ENCODE results near the gene TTF1. TPM values are rescaled to one million over a fixed set of nuclear protein-coding genes. Genes with fewer than 3 reads are reported as not detected.
A peak's percentile ranks its signal among the peaks of the same experiment; 100 is the strongest.

Gene TTF1
- total and polyA plus RNA-seq, 2 donors from 2014 or later, result 10.3 to 16.3 TPM

DNA sequence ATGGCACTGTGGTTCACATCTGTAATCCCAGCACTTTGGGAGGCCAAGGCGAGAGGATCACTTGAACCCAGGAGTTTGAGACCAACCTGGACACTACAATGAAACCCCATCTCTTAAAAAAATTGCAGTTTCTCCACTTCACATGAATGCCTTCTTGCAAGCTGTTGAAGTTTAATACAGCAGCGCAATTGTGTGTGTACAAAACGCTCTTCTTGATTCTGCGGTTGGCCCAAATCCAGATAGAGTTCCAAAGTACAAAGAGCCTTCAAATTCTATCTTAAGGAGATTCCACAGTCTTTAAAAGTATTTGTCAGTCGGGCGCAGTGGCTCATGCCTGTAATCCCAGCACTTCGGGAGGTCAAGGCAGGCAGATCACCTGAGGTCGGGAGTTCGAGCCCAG, 42.6 kb downstream of the TTF1 start:
- TF ChIP-seq, protein P1, sequence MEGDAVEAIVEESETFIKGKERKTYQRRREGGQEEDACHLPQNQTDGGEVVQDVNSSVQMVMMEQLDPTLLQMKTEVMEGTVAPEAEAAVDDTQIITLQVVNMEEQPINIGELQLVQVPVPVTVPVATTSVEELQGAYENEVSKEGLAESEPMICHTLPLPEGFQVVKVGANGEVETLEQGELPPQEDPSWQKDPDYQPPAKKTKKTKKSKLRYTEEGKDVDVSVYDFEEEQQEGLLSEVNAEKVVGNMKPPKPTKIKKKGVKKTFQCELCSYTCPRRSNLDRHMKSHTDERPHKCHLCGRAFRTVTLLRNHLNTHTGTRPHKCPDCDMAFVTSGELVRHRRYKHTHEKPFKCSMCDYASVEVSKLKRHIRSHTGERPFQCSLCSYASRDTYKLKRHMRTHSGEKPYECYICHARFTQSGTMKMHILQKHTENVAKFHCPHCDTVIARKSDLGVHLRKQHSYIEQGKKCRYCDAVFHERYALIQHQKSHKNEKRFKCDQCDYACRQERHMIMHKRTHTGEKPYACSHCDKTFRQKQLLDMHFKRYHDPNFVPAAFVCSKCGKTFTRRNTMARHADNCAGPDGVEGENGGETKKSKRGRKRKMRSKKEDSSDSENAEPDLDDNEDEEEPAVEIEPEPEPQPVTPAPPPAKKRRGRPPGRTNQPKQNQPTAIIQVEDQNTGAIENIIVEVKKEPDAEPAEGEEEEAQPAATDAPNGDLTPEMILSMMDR (IDR thresholded peaks at IDR 0.05; ENCODE audit: borderline replicate concordance, extremely low read depth, insufficient read depth), result no peak
- H3K27ac ChIP-seq (ENCODE audit: low read depth in 2 of 2, low read length in 2 of 2), result no peak overlapping the region

DNA sequence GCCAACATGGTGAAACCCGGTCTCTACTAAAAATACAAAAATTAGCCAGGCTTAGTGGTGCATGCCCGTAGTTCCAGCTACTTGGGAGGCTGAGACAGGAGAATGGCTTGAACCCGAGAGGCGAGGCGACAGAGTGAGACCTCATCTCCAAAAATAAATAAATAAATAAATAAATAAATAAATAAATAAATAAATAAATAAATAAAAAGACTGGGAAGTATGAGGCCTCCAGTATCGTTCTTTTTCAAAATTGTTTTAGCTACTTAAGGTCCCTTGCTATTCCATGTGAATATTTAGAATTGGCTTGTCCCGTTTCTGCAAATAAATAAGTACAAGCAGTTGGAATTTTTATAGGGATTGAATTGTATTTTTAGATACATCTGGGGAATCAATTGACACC, 48.9 kb downstream of the TTF1 start:
- peaks cover 0 to 4% (median 0%) of the 10 kb centered on the region in 3 donors for H3K36me3 ChIP-seq (ENCODE audit: control insufficient read depth in 2 of 3, insufficient read depth in 3 of 3, low read length in 3 of 3)
- peaks cover 0 to 10% (median 9%) of the 10 kb centered on the region in 3 donors for H3K4me1 ChIP-seq (ENCODE audit: control insufficient read depth in 2 of 3, insufficient read depth in 2 of 3, low read depth in 1 of 3, low read length in 3 of 3)
- H3K9ac ChIP-seq (ENCODE audit: low read length in 3 of 3), result no peak overlapping the region
- no peak for DNase-seq
- no peaks in the 10 kb centered on the region for H3K9me3 ChIP-seq (ENCODE audit: control insufficient read depth in 2 of 3, insufficient read depth in 1 of 3, low read length in 3 of 3)
- no peaks in the 10 kb centered on the region for H3K27me3 ChIP-seq (ENCODE audit: control insufficient read depth, insufficient read depth, low read length)
- intact Hi-C loops (cut with DNase I), result no loop called here
- FAIRE-seq, result no peak
- no peak overlapping the region for H3K27ac ChIP-seq (ENCODE audit: low read depth in 2 of 2, low read length in 2 of 2)
- TF ChIP-seq, protein P1 (IDR thresholded peaks at IDR 0.05; ENCODE audit: borderline replicate concordance, extremely low read depth, insufficient read depth), result no peak
- no peak overlapping the region for H3K4me3 ChIP-seq (ENCODE audit: low read length in 3 of 3)

More for the DNA sequence above, 42.6 kb downstream of the TTF1 start:
- FAIRE-seq (no peak), DNase-seq (no peak)
- Histone ChIP-seq H3K4me1 (ENCODE audit: control insufficient read depth in 2 of 3, insufficient read depth in 2 of 3, low read depth in 1 of 3, low read length in 3 of 3) (no peaks in the 10 kb centered on the region), H3K27me3 (ENCODE audit: control insufficient read depth, insufficient read depth, low read length) (no peaks in the 10 kb centered on the region), H3K36me3 (ENCODE audit: control insufficient read depth in 2 of 3, insufficient read depth in 3 of 3, low read length in 3 of 3) (no peaks in the 10 kb centered on the region), H3K9ac (ENCODE audit: low read length in 3 of 3) (no peak overlapping the region), H3K4me3 (ENCODE audit: low read length in 3 of 3) (no peak overlapping the region), H3K9me3 (ENCODE audit: control insufficient read depth in 2 of 3, insufficient read depth in 1 of 3, low read length in 3 of 3) (no peaks in the 10 kb centered on the region)
- intact Hi-C loops (cut with DNase I), result no loop called here

DNA sequence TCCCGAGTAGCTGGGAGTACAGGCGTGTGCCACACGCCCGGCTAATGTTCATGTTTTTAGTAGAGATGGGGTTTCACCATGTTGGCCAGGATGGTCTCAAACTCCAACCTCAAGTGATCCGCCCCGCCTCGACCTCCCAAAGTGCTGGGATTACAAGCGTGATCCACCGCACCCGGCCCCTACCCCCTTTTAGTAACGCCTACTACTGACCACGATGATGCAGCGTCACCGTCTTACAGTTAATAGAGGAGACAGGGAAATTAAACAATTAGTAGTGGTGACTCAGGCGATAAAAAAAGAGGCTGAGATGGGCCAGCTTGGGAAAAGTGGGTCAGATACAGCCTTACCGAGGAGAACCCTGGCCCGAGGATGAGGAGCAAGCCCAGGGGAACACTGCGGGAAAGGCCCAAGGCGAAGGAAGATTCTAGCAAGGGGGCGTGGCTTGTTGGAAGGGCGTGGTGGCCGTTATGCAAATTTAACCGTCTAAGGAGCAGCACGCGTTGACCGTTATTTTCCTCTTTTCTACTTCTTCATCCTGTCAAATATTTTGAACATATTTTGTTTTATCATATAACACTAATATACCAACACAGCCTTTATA, 50.2 kb downstream of the TTF1 start:
- Histone ChIP-seq H3K27ac (ENCODE audit: low read depth in 2 of 2, low read length in 2 of 2) (no peak overlapping the region), H3K4me3 (ENCODE audit: low read length in 3 of 3) (no peak overlapping the region), H3K9ac (ENCODE audit: low read length in 3 of 3) (no peak overlapping the region), H3K9me3 (ENCODE audit: control insufficient read depth in 2 of 3, insufficient read depth in 1 of 3, low read length in 3 of 3) (no peaks in the 10 kb centered on the region), H3K27me3 (ENCODE audit: control insufficient read depth, insufficient read depth, low read length) (no peaks in the 10 kb centered on the region), H3K4me1 (ENCODE audit: control insufficient read depth in 2 of 3, insufficient read depth in 2 of 3, low read depth in 1 of 3, low read length in 3 of 3) (peaks cover 0 to 14% (median 10%) of the 10 kb centered on the region in 3 donors), H3K36me3 (ENCODE audit: control insufficient read depth in 2 of 3, insufficient read depth in 3 of 3, low read length in 3 of 3) (peaks cover 2 to 9% (median 8%) of the 10 kb centered on the region in 3 donors)
- intact Hi-C loops (cut with DNase I), result no loop called here
- DNase-seq (peak in 1 of 5 donors; percentile 53), FAIRE-seq (no peak)
- TF ChIP-seq, protein P1 (IDR thresholded peaks at IDR 0.05; ENCODE audit: borderline replicate concordance, extremely low read depth, insufficient read depth), result no peak
